Stimulated activated CD4-positive, alpha-beta T cell treated with anti-CD3 and anti-CD28 coated beads, Interleukin-12 subunit alpha, Interleukin-12 subunit beta, amount 100 ng/mL, for 4 hours (primary cell): ENCODE results near the gene MUC20.
"Not testable (repeated sequence)": the region's sequence is repeated elsewhere in the genome, so short reads cannot be mapped to it uniquely, and the experiment has no call there.

Experiments
- DNase-seq: peaks from one replicate; pipeline ENCODE4 v3.0.0-alpha.2; 2020

MUC20 gene

DNA sequence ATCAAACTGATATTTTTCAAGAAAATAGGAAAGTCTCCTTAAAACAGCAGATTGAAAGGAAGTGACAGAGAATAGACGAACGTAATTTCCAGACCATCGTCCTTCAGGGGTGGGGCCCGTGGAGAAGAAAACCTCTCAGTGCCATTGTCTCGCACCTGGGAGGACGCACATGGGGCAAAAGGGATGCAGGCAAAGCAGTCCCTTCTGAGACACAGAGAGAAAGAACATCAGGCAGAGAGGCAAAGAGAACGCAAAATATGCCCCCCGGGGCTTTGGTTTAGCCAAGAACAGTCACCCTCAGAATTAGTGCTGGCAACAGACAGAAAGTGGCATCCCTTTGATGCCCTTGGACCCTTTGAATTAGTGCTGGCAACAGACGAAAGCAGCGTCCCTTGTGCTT is 37.0 kb downstream of the MUC20 start:
- no peak for DNase-seq

DNA sequence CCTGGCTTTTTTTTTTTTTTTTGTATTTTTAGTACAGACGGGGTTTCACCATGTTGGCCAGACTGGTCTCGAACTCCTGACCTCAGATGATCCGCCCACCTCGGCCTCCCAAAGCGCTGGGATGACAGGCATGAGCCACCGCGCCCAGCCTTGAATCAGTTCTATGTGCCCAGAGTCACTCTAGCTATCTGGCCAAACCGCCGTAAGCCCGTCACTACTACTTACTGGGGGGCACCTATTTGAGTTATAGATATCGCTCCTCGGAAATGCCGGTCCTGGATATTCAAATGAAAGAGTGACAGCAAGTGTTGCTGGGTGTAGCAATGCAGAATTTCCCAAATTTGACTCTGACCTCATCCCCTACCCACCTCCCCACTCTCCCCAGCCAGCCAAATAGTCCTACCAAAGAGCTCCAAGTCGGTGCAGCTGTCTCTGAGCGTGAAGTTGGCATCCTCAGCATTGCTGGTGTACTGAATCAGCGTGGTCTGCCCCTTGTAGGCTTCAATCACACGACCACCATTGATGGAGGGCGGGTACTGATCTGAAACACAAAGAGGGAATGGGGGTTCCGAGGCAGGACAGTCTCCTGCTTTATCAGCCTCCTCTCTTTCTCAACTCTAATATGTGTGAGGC is 38.1 kb downstream of the MUC20 start:
- no peak for DNase-seq

- no peak for DNase-seq
Measured at GRCh38 chr3:195760345-195761122, 39.8 kb downstream of the MUC20 start.

- DNase-seq: no peak
Measured at GRCh38 chr3:195761123-195761566, 40.4 kb downstream of the MUC20 start.

- no peak for DNase-seq
Measured at GRCh38 chr3:195761567-195762248, 40.9 kb downstream of the MUC20 start.

DNA sequence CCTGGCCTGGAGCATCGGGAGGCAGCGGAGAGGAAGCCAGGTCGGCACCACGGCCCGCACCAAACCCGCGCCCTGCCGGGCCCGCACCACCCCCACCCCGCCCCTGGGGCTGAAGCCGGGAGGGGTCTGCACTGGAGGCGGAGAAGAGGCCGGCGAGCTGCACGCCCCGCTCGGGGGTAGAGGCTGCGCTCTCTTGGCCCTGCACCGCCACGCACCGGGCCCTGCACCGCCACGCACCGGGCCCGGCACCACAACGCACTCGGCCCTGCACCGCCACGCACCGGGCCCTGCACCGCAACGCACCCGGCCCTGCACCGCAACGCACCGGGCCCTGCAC is 41.4 kb downstream of the MUC20 start:
- DNase-seq: no peak

GRCh38 chr3:195762611-195763010 is 41.8 kb downstream of the MUC20 start:
- no peak for DNase-seq

DNA sequence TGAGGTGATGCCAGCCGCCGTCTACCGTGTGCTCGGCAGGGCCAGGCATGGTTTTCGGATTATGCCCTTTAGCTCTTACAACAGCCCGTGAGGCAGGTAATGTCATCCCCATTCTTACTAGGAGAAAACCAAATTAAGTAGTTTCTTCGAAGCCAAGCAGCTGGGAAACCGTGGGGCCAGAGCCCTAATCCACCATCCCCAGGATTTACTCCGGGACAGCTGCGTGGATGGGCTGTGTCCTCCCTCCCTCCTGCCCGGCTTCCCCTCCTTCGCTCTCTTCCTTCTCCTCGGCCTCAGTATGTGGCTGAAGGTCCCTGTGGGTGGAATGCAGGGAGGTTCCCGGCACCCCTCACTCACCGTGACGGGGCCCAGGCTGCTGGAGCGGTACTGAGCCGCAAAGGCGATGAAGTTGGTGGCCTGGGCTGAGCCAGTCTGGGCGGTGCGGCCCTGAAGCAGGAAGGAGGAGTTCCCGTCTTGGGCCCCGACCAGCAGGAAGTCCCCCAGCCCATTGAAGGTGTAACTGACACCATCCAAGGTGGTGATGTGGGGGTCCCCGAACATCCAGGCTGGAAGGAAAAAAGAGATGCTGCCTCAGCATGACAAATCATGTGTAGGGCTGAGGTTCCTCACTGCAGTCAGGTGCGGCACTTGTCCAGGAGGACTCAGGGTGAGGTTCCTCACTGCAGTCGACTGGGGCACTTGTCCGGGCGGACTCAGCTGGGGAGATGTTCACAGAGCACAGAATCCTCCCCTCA is 42.5 kb downstream of the MUC20 start:
- DNase-seq: no peak

- DNase-seq: no peak
Measured at GRCh38 chr3:195763843-195764825, 43.4 kb downstream of the MUC20 start.

GRCh38 chr3:195764961-195765706 is 44.4 kb downstream of the MUC20 start:
- DNase-seq: no peak

- no peak for DNase-seq
Measured at GRCh38 chr3:195766671-195767070, 45.9 kb downstream of the MUC20 start.

DNA sequence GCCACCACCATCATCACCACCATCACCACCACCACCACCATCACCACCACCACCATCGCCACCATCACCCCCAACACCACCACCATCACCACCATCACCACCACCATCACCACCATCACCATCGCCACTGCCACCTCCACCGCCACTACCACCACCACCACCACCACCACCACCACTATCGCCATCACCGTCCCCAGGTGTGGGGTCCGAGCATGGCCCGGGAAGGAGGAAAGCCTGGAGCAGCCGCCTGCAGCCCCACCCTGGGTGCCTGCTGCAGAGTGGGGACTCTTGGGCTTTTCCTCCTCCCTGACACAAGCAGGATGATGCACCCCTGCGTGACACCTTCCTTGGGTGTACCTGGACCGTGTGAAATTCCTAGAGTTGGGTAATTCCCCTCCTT is 47.0 kb downstream of the MUC20 start:
- DNase-seq: no peak

DNA sequence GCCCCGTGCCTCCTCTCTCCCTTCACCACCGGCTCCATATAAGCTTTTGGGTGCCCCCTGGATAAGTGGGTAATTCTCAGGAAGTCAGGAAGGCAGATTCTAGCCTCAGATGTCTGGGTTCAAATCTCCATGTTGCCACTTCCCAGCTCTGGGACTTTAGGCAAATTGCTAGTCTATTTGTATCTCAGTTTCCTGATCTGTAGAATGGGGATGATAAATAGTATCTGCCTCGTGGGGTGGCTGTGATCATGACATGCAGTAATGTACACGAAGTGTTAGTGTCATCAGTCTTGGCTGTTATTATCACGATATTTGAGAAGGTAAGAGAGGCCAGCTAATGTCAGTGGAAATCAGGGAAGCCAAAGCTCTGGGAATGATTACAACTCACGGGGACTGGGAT is 47.6 kb downstream of the MUC20 start:
- DNase-seq: no peak

DNA sequence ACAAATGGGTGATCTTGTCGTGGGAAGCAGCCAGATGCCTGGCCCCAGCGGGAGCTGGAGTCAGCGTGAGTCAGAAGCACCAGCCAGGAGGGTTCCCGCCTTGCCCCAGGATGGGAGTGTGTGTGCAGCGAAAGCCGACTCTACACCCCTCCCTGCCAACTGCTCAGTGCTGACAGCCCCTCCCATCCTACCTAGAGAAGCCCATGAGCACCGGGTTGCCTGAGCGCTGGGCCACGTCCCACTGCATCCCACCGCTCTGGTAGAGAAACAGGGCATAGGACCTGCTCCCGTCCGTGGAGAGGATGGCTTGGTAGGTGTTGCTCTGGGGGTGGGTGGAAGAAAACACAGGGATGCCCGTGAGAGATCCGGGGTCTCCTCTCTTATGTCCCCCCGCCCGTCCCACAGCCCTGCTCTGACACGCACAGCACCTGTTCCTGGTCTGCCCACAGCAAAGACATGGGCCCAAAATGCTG is 48.1 kb downstream of the MUC20 start:
- DNase-seq: no peak

- DNase-seq: no peak
Measured at GRCh38 chr3:195769551-195769950, 48.8 kb downstream of the MUC20 start.

- no peak for DNase-seq
Measured at GRCh38 chr3:195770081-195770840, 49.5 kb downstream of the MUC20 start.

DNA sequence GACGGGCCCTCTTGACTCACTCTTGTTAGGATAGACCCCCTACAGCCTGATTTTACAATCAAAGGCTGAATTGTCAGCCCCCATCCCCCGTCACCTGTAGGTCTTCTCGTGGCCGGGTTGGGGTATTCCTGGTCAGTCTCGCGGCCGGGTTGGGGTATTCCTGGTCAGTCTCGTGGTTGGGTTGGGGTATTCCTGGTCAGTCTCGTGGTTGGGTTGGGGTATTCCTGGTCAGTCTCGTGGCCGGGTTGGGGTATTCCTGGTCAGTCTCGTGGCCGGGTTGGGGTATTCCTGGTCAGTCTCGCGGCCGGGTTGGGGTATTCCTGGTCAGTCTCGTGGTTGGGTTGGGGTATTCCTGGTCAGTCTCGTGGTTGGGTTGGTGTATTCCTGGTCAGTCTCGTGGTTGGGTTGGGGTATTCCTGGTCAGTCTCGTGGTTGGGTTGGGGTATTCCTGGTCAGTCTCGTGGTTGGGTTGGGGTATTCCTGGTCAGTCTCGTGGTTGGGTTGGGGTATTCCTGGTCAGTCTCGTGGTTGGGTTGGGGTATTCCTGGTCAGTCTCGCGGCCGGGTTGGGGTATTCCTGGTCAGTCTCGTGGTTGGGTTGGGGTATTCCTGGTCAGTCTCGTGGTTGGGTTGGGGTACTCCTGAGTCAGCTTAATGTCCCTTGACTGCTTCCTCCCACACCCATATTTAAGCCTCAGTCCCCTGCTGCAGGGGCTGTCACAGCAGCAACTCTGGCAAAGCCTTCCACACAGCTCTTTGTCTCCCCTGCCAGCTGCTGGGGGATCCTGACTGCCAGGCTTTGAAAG is 50.3 kb downstream of the MUC20 start:
- not testable (repeated sequence) for DNase-seq

DNA sequence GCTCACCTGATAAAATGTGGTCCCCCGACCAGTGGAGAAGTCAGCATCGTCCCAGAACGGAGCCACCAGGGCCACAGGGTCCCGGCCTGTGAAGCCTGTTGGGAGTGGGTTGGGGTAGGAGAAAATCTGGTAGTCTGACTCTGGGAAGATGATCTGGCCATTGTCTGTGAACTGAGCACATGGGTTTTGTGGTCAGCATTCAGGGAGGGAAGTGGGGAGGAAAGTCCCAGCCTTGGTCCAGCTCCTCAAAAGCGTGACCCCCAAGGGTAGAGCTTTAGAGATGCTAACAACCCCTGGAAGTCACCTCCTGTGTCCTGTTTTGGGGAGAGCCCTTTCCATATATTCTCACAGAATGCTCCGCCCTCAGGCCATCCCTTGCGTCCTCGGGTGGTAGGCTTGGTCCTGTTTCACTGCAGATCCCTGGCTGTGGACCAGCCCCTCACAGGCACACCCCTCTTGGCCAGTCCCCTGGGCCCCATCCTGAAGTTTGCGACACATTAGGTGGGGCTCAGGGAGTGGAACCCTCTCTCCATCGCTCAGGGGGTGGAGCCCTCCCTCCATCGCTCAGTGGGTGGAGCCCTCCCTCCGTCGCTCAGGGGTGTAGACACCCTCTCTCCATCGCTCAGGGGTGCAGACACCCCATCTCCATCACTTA is 51.0 kb downstream of the MUC20 start:
- no peak for DNase-seq

DNA sequence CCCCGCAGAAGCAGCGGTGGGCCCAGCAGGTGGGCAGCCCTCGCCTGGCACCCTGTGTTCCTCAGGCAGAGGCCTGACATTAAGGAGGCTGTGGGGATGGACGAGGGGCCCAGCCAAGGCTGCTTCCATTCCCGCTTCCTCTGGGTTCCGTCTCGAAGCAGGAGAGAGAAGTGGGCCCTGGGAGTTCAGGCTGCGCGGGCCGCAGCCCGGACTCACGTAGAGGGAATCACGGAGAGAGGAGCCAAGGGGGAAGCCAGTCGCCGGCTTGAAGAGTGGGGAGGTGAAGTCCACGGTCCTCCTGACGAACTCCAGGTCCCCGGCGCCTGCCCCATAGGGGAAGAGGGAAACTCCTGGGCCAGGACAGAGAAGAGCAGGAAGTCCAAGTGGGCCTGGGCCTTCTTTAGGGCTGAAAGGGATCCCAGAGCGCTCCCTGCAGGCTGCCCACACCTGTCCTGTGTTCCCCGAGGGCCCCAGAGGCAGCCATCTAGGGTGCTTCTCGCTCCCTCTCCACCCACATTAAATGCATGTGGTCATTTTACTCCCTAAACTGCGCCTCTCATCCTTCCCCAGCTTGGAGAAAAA is 53.3 kb downstream of the MUC20 start:
- no peak for DNase-seq
